ENCODE measurements around the gene DFFB.

Gene DFFB

DNA sequence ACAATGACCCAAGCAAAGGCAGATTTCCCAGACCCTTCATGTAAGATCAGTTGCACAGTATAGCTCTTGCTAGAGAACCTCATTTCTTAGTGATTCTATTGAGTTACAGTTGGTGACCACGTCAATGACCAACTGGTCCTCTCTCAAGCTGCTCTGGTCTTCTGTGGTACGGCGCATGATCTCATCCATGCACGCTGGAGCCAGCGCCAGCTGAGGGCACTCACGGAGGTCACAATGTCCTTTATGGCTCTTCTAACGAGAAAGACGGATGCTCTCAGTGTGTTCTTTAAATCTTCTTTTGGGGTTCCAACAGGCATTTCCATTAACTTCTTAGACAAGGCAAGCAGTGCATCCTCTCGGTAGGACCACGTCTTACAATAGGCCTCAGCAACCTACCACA, 22.6 kb upstream of the DFFB start:
- DNase-seq, result no peak

DNA sequence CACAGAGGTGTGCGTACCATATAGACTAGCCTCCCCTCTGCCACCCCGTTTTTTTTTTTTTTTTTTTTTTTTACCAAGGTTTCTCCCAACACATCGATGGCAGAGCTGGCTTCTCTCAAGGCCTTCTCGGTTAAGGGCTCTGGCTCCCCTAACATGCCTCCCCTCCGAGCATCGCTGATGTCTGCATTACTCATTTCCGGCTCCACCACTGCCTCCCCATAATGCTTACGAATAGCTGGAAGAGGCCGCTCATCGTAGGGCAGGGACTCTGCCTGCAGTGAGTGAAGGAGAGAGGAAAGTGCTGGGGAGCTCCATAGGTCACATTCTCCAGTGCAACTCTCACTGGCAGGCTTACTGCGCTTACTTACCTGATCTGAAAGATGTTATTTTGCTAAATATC, 20.9 kb upstream of the DFFB start:
- DNase-seq, result no peak

DNA sequence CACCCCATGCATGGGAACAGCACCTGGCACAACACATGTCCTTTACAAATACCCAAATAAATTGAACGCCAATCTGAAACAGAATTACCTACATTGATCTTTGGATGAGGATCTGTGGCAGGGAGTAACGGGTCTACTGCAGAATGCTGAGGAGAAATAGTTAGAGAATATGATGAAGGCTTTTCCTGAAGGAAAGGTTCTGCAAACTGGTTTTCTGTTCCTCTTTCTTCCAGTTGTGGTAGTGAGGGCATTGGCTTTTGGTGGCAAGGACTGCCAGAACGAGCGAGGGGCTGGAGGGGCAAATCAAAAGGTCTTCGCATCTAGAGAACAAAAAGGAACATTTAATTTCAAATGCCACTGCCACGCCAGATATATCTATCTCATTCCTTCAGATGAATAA, 20.1 kb upstream of the DFFB start:
- DNase-seq, result no peak

DNA sequence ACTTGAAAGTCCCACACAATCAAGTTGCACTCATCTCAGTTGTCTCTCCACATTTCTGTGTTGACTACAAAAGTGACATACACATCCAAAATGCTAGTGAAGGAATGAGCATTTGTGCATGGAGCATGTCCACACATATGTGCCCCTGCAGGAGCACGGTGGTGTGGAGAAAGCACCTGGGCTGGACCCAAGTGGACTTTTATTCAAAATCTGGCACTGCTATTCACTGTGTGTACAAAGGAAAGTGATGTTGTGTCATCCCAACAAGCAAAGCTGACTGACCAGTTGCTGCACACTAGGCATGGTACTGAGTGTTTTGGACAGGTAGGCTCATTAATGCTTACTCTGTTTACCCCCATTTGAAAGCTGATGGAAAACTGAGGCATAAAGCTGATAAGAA, 19.6 kb upstream of the DFFB start:
- DNase-seq, result no peak

DNA sequence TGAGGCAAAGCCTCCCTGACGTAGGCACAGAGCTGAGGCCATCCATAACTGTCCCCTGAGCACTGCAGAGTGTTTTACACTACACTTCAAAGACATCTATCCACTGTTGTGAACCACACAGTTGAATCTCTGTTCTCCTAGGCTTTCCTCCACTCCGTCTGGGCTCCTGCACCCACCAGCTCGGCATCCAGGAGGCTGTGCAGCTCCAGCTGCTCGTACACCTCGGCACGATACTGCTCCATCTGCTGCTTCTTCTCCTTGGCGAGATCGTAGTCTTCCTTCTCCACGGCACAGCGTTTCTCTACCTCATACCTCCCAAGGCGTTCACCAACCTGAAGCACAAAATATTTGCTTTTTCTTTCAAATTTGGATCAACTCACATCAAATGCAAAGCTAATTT, 18.5 kb upstream of the DFFB start:
- no peak for DNase-seq

DNA sequence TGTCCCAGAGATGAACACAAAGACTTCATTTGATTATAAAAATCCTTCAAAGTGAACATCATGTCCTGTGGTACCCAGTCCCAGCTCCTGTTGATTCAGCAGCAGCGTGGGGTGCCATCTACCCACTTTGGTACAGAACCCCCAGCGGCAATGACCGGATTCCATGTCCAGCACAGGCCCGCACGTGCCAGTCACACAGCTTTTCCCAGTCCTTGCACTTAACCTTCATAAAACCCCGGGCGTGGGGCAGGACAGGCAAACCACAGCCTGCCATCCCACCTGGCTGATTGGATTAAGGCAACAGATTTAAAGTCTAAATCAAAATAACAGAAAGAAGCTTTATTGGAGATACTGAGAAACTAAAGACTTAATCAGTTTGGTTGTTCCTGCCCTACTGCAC, 15.8 kb upstream of the DFFB start:
- no peak for DNase-seq

DNA sequence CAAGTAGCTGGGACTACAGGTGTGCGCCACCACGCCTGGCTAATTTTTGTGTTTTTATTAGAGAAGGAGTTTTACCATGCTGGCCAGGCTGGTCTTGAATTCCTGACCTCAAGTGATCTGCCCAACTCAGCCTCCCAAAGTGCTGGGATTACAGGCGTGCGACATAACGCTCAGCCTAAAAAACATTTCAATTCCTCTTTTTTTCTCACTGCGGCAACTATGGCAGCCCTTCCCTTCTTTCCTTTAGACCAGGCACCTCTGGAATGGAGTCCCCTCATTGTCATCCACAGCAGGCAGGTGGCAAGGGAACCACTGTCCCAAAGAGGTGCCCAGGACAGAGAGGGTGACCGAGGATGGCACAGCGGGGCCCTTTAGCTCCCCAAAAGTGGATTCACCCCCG, 14.4 kb upstream of the DFFB start:
- DNase-seq, result no peak

DNA sequence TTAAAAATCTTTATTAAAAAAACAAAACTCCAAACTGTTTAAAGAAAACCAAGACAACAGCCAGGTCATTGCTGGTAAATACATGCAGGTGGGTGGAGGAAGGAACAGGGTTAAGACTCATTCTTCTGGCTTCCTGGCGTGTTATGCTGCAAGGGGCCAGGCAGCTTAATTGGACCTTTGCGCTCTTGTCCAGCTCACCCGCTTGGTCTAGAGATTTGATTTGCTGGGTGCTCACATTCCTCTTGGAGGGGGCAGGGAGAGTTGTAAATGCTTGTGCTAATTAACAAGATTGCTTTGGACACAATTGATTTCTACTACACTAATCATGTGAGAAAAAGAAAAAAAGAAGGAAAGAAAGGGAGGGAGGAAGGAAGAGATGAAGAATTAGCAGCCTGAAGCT, 10.7 kb upstream of the DFFB start:
- no peak for DNase-seq

DNA sequence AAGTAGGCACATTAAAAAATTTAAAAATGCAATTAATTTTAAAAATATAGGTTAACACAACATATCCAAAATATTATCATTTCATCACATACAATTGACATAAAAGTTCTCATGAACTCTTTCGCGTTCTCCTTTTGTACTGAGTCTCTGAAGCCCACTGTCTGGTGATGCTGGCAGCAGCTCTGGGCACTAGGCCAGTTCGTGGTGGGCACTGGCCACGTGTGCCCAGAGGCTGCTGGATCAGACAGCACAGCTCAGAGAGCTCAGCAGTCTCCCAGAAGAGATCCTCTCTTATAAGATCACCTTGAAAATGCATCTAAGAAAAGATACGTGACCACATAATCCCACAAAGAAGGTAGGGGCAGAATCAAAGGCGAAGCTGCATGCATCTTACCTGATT, 10.2 kb upstream of the DFFB start:
- no peak for DNase-seq

DNA sequence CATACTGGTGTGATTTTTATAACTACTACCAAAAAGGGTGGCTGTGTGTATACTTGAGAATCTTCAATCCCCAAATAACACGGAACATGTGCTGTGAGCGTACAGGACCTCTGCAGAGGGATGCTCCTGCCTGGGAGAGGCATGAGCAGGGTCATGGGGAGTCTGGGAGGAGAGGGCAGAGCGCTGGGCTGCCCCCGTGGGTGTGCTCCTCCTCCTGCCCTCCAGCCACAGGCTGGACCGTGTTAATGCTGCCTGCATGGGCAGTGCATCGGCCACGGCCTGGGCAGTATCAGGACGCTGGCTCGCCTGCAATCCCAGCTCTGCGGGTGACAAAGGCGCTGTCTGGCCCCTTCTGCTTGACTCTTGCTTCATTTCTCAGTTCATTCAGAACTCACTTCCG, 6.4 kb upstream of the DFFB start:
- DNase-seq, result no peak

DNA sequence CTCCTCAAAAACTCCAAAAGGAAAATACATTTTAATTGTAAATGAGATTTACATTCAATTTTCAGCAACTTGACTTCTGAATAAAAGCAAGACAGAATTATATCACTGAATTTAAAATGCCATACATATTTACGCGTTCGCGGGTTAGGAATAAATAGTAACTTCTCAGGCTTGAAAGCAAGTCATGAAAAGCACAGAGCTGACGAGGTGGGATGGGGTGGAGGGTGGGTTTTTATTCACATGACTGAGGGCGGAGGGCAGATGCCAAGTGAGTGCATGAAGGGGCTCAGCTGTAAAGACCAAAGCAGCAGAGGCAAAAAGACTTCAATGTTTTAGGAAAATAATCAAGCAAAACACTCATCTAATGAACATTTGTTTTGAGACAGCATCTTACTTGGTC, 6.0 kb upstream of the DFFB start:
- DNase-seq, result no peak

DNA sequence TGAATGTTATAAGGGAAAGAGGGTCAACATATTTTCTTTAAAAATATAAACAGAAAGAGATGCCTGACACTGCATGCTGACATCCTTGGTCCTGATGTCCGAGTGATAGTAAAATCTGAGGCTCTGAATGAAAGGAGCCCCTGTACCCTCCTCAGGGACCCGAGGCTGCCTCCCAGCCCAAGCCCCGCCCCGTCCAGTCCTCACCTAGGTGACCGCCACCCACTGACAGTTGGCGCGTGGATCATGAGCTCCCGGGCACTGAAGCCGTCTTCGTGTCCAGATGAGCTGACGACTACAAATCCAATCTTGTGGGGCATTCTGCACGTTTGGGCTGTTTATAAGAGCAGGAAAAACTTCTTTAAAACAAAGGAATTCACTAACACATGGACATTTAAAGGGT, 5.2 kb upstream of the DFFB start:
- DNase-seq, result no peak

DNA sequence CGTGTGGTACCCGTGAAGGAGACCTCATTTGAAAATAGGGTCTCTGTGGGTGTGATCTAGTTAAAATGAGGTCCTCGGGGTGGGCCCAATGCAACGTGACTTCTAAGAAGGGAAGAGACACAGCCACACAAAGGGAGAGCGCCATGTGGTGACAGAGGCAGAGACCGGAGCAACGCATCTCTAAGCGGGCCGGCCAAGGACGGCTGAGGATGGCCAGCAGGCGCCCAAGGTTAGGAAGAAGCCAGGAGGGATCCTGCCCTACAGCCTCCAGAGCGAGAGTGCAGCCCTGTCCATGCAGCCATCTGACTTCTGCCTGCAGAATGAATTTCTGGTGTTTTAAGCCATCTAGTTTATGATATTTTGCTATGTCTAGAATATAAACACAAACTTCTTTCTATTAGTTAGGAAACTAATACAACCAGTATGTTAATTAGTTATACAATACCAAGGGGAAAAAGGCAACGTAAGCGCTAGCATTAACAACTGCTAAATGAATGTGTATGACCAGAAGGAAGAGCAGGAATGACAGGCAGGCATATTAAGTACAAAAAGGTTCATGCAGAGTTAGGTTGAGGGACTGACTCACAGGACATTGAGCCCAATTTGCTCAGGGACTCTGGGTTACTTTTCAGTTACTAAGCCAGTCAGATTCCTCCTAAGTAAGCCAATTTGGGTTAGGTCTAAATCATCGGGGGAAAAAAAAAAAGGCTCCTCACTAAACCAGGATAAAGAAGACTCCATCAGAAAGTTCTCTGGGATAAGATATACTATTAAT, 4.4 kb upstream of the DFFB start:
- no peak for DNase-seq

DNA sequence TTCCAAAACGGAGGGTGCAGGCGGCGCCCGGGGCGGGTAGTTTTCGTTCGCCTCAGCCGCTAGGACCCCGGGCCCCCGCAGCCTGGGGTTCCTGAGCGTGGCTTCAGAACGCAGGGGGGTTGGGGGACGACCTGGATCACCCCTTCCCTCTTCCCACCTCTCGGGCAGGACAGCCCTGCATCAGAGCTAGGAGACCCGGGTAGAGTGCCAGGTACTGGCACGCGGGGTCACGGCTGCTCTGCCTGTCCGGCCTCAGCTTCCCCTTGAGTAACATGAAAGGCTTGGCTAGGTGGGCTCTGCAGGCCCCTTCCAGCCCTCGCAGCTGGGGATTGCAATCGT, 484 bp downstream of the DFFB start:
- no peak for DNase-seq

DNA sequence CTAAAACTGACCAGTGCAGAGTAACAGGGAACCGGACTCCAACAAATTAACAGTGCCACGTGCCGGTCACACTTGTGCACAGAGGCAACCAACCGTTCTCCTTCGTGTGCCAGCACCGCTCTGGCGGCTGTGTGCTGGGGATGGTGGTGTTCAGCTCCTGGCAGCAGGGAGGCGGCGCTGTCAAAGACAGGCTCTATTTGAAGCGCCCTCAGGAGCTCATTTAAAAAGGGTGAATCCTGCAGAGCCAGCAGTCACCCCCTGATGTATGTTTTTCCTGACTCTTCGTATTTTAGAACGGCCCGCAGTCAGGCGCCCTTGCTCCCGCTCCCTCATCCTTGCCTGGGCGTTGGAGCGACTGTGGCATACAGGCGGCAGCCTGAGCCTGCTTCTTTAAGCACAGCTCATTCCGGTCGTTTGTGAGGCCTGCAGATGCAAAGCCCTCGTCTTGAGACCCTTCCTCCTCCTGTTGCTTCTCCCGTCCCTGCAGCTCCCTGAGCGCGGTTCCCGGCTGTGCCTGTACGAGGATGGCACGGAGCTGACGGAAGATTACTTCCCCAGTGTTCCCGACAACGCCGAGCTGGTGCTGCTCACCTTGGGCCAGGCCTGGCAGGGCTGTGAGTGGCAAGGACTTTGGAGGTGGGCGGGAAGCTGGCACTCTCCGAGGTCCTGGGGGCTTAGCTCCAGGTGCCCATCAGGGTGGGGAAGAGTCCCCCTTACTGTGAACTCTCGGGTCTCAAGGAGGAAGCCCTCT, 1.1 kb downstream of the DFFB start:
- DNase-seq, result no peak

DNA sequence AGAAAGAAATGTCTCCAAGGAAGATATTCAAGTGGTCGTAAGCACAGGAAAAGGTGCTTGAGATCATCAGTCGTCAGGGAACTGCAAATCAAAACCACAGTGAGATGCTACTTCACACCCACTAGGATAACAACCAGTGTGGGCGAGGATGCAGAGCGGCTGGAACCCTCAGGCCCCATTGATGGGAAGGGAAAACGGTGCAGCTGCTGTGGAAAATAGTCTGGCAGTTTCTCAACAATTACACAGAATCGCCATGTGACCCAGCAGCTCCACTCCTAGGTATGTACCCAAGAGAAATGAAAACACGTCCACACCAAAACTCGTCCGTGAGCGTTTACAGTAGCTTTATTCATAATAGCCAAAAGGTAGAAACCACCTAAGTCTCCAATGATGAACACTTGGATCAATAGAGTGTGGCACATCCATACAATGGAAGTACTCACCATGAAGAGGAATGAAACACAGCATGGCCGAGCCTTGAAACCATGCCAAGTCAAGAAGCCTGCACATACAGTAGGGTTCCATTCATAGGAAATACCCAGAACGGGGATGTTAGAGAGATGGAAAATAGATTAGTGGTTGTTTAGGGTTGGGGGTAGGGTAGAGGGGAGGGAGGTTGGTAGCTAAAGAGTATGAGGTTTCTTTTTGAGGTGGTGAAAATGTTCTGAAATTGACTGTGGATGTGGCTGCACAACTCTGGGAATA, 6.1 kb downstream of the DFFB start:
- DNase-seq, result no peak

DNA sequence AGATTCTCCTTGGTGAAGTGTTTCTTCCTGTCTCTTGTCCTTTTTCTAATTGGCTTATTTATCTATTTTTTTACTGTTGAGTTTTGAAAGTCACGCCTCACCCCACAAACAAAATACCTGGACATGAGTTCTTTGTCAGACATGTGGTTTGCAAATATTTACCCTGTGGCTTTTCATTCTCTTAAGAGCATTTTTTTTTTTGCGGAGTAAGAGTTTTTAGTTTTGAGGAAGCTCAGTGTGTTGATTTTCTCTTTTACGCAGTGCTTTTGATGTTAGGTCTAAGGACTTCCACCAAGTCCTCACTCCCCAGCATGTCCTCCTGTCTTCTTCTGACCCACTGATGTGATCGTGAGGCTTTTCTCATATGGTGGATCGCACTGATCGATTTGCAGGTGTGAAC, 7.6 kb downstream of the DFFB start:
- no peak for DNase-seq

DNA sequence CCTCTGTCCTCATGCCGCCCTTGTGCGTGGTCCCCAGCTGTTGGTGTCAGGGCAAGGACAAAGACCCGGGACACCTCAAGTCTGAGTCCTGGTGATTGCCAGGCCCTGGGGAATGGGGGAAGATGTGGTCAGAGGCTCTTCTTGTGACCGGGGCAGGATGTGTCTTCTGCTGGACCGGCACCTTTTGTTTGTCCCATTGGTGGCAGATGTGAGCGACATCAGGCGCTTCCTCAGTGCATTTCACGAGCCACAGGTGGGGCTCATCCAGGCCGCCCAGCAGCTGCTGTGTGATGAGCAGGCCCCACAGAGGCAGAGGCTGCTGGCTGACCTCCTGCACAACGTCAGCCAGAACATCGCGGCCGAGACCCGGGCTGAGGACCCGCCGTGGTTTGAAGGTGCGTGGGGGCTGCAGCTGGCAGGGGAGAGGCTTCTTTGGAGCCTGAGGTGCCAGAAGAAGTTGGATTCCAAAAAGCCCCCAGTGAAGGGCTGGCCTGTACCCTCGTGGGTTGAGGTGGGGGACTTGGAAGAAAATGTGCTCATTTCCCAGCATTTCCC, 8.4 kb downstream of the DFFB start:
- DNase-seq, result no peak

DNA sequence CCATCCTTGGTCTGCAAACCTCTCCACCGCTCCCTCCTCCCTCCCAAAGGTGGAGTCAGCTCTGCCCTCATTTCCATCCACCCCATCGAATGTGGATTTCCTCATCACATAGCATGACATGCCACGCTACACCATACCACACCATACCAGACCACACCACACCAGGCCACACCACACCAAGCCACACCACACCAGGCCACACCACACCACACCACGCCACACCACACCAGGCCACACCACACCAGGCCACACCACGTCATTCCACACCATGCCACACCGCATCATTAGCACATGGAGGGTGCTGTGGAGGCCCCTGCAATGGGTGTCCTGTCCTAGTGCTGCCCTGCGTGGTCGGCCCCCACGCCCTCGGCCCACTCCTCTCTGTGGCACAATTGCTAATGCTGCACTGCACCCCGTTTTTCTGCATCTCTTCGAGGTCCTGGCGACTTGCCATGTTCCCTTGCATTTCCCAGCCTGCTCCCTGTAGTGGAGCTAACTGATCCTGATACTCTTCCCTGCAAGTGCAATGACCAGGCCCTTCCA, 11.3 kb downstream of the DFFB start:
- no peak for DNase-seq

DNA sequence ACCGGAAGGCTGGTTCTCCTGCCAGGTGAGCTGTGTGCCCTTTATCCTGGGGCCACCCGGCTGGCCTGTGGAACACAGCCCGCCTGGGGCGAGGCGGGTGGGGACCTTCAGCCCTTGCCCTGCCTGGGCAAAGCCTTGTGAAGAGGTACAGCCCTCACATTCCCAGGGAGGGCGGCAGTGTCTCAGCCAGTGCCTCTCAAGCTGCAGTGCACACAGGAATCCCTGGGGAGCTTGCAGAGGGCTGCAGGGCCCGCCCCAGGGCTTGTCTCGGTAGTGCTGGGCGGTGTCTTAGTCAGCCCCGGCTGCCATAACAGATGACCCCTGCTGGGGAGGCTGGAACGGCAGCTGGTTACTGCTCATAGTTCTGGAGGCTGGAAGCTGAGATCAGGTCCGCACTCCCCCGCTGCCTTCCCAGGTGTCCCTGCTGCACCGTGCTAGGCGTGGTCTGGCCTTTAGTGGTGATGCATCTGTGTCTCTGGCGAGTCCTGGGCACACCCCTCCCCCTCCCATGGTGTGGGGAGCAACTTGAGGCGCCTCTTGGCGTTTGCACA, 12.6 kb downstream of the DFFB start:
- DNase-seq, result no peak

DNA sequence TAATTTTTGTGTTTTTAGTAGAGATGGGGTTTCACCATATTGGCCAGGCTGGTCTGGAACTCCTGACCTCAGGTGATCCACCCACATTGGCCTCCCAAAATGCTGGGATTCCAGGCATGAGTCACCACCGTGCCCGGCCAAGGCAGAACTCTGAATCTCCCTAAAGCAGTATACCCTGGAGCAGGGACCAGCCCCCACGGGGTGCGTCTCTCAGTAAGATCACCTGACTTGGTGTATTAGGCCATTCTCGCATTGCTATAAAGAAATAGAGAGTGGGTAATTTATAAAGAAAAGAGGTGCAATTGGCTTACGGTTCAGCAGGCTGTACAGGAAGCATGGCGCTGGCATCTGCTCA, 14.2 kb downstream of the DFFB start:
- no peak for DNase-seq

DNA sequence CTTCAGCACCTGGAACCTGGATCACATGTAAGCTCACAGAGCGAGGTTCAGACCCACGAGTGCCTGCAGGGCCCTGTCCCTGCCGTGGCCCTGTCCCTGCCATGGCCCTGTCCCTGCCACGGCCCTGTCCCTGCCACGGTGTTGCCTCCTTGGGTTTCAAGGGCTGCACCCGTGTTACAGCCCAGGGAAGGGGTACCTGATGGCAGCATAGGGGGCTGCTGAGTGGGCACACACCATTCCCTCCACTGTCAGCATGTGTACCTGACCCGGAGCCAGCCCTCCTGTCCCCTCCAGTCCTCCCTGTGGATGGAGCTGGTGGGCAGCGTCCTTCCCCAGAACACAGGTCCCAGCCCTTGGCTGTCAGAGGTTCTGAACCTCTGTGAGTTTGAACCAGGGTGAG, 15.3 kb downstream of the DFFB start:
- no peak for DNase-seq

DNA sequence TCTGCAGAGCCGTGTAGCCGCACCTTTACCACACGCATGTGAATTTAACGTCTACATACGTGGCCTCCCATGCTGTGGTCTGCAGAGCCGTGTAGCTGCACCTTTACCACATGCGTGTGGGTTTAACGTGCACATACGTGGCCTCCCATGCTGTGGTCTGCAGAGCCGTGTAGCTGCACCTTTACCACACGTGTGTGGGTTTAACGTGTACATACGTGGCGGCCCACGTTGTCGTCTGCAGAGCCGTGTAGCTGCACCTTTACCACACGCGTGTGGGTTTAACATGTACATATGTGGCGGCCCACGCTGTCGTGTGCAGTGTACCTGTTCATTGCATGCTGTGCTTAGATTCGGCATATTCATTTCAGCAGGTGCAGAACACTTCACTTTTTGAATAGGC, 17.5 kb downstream of the DFFB start:
- no peak for DNase-seq

DNA sequence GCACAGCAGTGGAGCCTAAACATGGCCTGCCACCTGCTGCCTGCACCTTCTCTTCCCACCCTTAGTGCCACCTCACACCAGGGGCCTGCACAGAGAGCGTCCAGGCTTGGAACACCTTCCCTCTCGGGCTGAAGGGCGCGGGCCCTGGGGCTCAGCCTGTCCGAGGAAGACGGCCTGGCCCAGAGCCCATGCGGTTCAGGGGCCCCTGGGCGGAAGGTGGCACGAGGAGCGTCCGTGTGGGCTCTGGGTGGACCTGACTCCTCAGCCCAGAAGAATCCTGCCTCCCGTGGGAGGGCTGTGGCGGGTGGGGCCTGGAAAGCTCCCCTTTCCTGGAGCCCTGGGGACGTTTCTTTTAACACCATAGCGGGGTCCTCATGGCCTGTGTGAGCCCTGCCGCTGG, 19.4 kb downstream of the DFFB start:
- no peak for DNase-seq

All from NCI-H1092 treated with DMSO at 0.1 percent for 48 hours (cell line).